GM19468 (cell line): ENCODE results near the gene LAMA3.

Experiments used
- ATAC-seq: cut with Tn5 transposase; IDR thresholded peaks from one replicate; pipeline ENCODE4 v1.9.1; 2021; ENCODE audit warnings: mild to moderate bottlenecking, moderate library complexity, moderate number of reproducible peaks; ENCODE audit not compliant: unreplicated experiment; ENCODE audit errors: extremely low read depth

The LAMA3 gene

GRCh38 chr18:23812546-23813440 lies 123.5 kb downstream of the LAMA3 start:
- no peak for ATAC-seq

- no peak for ATAC-seq
Measured at GRCh38 chr18:23814991-23815614, 125.8 kb downstream of the LAMA3 start.

- no peak for ATAC-seq
Measured at GRCh38 chr18:23816021-23816420, 126.8 kb downstream of the LAMA3 start.

- ATAC-seq = no peak
Measured at GRCh38 chr18:23816740-23817139, 127.5 kb downstream of the LAMA3 start.

GRCh38 chr18:23819001-23819400 lies 129.7 kb downstream of the LAMA3 start:
- no peak for ATAC-seq

- ATAC-seq = no peak
Measured at GRCh38 chr18:23822590-23823385, 133.5 kb downstream of the LAMA3 start.

- ATAC-seq = no peak
Measured at GRCh38 chr18:23824240-23824639, 135.0 kb downstream of the LAMA3 start.

GRCh38 chr18:23824669-23825068 lies 135.4 kb downstream of the LAMA3 start:
- no peak for ATAC-seq

- ATAC-seq = no peak
Measured at GRCh38 chr18:23825496-23825895, 136.2 kb downstream of the LAMA3 start.

- no peak for ATAC-seq
Measured at GRCh38 chr18:23825978-23826405, 136.7 kb downstream of the LAMA3 start.

GRCh38 chr18:23826850-23827620 lies 137.8 kb downstream of the LAMA3 start:
- ATAC-seq = no peak

GRCh38 chr18:23827681-23828080 lies 138.4 kb downstream of the LAMA3 start:
- no peak for ATAC-seq

GRCh38 chr18:23828426-23828825 lies 139.2 kb downstream of the LAMA3 start:
- no peak for ATAC-seq

- no peak for ATAC-seq
Measured at GRCh38 chr18:23832911-23833310, 143.7 kb downstream of the LAMA3 start.

- no peak for ATAC-seq
Measured at GRCh38 chr18:23833714-23834113, 144.5 kb downstream of the LAMA3 start.

- ATAC-seq = no peak
Measured at GRCh38 chr18:23835091-23835490, 145.8 kb downstream of the LAMA3 start.

GRCh38 chr18:23835506-23835905 lies 146.3 kb downstream of the LAMA3 start:
- no peak for ATAC-seq

GRCh38 chr18:23837591-23837990 lies 148.3 kb downstream of the LAMA3 start:
- no peak for ATAC-seq

- no peak for ATAC-seq
Measured at GRCh38 chr18:23838233-23838632, 149.0 kb downstream of the LAMA3 start.

- ATAC-seq = no peak
Measured at GRCh38 chr18:23838801-23839366, 149.6 kb downstream of the LAMA3 start.
